T47D (cell line): ENCODE results near the gene CORO2A.
"Not testable (repeated sequence)": the region's sequence is repeated elsewhere in the genome, so short reads cannot be mapped to it uniquely, and the experiment has no call there.

Experiments
- DNase-seq, 2 experiments: peaks; one replicate each; pipeline versions ENCODE4 v3.0.0 to v3.0.0-alpha.2; 2011 to 2012; ENCODE audit warnings: low read depth in 1 of 2, low spot score in 1 of 2
- JUND ChIP-seq: IDR thresholded peaks from 2 replicates; pipeline ENCODE4 v1.6.1; 2012; ENCODE audit warnings: low read depth
- in situ Hi-C: cut with HindIII; loops from 2 replicates; pipeline ENCODE4 v1.10.0; 2016; ENCODE audit warnings: low sequenced_read_pairs, low pct_unique_long_range_greater_than_20kb

CORO2A gene

DNA sequence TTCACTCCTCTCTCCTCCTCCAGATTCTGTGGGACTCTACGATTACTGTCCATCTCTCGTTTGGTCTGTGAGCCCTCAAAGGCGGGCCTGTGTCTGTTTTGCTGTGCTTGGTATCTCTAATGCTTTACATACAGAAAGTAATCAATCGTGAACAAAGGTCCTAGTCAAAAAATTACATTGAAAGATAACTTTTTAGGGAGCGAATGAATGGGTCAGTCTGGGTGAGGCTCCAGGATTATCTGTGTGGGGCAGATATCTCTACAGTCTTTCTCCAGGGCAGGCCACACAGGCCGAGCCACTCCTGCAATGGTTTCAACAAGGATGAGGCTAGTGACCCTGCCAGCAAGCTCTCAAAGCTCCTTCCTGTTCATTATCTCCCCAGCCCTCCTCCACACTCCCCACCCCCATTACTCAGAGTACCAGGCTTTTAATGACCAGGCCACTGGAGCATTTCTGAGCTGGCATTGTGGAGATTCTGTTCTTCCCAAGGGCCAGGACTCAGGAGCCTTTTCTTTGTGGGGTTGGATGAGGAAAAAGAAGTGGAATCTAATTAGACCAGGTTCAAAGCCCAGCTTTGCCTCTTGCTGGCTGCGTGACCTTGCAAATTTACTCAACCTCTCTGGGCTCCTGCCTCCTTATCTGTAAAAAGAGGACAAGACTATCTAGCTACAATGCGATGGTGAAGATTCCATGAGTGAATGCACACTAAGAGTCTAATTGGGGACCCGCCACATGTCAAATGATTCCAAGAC, 10.2 kb downstream of the CORO2A start:
- DNase-seq, result no peak
- TF ChIP-seq JUND, result no peak
- in situ Hi-C loops, result no loop called here

DNA sequence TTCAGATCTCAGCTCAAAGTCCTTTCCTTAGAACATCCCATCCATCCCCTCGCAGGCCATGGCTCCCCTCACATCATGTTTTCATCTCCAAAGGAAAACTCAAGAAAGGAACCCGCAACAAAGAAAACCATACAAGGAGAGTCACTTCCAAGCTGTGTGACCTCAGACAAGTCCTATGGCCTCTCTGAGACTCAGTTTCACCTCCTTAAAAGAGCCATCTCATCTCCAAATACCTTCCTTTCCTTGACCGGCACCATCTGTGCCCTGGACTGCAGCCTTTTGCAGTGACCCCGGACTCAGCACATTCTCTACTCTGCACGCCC, 10.7 kb downstream of the CORO2A start:
- no peak for TF ChIP-seq JUND
- no peak for DNase-seq
- in situ Hi-C loops, result no loop called here

DNA sequence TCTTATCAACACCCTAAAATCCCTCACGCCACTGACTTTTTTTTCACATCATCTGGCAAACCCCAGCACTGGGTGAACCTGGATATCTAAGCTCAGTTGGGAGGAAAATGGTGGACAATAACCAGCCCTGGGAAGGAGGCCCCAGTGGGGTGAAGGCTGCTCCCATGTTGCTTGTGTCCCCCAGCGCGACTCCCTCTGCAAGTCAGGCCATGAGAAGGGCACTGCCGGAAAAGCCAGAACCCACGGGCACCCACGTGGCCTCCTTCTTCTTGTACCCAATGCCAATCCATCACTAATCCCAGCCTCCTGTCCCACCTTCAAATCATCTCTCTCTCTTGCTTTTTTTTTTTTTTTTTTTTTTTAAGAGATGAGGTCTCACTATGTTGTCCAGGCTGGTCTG, 11.4 kb downstream of the CORO2A start:
- no peak for TF ChIP-seq JUND
- in situ Hi-C loops, result no loop called here
- no peak for DNase-seq

DNA sequence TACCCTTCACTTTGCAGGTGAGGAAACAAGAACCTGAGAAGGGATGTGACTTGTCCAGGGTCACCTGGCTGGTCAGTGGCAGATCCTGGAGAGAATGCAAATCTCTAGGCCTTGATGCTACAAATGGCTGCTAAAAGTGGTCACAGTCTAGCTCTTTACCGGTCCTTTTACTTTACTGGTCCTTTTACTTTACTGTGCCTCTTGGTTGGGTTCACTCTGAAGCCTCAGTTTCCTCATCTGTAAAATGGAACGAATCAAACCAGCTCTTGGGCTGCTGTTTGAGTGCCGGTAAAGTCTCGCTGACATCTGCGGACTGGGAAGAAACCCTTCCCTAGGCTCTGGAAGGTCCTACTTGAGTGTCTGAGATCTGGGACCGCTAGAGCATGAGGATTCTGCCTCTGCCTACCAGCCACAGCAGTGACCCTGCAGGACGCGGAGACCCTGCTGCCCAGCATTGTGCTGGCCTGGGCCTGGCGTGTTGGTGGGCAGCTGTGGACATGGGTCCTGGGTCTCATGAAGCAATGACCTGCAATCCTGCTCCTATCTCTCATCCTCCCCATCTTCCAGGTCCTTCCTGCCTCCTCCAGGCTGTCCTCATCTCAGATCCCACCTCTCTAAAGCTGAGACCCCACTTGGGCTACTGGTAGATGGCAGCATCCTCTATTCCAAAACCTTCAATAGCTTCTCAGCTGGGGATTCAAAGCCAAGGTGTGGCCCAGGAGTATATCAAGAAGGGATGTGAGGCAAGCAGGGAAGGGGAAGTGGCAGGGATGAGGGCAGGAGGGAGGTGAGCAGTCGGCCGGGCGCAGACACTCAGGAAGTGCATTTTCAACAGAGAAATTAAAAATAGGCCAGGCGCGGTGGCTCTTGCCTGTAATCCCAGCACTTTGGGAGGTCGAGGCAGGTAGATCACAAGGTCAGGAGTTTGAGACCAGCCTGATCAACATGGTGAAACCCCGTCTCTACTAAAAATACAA, 13.3 kb downstream of the CORO2A start:
- in situ Hi-C loops, result no loop called here
- no peak for TF ChIP-seq JUND
- no peak for DNase-seq

DNA sequence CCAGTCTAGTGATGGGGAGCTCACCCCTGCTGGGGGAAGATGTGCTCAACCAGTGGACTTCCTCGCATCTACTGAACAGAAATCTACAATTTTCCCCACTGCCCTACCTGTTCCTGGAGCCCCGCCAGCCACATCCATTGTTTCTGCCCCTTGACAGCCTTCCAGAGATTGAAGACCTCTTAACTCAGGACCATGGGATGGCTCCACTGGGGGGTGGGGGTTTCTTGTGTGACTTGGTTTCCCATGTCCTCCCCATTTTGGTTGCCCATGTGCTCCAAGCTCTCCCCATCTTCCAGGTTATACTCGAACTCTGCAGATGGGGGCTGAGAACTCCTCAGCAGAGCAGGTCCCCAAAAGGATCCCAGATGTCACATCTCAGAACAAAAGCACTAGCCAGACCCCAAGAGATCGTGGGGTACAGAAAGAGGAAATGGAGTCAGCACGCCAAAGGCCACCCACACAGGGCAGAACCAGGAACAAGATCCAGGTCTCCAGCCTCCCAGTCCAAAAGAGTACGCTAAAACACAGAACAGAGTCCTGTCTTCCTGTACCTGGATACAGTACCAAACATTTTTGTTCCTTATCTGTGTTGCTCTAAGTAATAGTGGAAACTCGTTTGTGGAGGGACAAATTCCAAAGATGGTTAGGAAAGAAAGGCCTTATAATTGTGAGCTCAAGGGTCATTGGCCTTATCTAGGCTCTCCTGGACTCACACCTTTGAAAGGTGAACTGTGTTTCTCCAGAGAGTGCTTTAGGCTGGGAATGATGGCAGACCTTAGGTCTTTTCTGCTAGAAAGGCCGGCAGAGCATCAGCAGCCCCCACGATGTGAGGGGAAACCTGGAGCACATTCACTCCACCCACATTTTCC, 15.8 kb downstream of the CORO2A start:
- in situ Hi-C loops, result no loop called here
- no peak for DNase-seq
- no peak for TF ChIP-seq JUND

DNA sequence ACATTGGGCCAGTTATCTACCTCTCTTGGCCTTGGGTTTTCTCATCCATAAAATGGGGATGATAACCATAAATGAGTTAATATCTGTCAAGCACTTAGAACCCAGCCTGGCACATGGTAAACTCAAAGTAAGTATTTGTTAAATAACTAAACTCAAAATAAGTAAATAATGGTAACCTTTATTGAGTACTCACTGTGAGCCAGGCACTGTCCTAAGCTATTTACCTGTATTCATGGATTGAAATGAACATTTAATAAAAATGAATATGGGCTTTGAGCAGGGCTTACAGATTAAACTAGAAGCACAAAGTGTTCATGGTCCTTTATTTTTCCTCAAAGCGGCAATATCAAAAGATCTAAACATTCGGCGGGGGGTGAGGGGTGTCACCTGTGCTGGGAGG, 16.7 kb downstream of the CORO2A start:
- no peak for TF ChIP-seq JUND
- in situ Hi-C loops, result no loop called here
- no peak for DNase-seq

DNA sequence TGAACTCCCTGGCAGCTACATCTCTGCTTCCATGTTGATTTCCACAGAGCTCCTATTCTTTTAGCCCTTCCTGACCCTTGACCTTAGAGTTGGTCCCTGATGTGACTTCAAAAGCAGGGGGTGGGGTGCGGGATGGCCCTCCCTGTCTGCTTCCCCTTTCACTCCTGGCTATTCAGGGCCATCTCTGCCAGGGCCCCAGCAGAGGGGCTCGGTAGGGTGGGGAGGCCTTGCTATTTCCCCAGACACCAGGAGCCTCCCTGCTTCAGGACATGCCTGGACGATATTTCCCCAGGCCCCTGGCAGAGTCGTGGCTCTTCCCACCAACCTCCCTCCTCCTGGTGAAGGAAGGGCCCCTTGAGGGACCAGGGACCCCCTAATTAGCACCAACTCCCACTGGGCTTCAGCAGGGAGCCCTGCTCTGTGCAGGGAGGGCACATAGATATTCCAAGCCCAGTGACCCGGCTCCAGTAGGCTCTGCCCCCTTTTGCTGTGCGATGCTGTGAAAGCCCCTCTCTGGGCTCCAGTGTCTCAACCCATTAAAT, 17.3 kb downstream of the CORO2A start:
- DNase-seq, result no peak
- TF ChIP-seq JUND, result no peak
- in situ Hi-C loops, result no loop called here

DNA sequence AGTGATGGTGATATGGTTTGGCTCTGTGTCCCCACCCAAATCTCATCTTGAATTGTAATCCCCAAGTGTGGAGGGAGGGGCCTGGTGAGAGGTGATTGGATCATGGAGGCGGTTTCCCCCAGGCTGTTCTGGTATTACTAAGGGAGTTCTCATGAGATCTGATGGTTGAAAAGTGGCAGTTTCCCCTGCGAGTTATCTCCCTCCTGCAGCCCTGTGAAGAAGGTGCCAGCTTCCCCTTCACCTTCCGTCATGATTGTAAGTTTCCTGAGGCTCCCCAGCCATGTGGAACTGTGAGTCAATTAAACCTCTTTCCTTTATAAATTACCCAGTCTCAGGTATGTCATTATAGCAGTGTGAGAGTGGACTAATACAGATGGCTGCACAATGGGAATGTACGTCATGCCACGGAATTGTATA, 17.9 kb downstream of the CORO2A start:
- DNase-seq, in situ Hi-C loops: not testable (repeated sequence)

DNA sequence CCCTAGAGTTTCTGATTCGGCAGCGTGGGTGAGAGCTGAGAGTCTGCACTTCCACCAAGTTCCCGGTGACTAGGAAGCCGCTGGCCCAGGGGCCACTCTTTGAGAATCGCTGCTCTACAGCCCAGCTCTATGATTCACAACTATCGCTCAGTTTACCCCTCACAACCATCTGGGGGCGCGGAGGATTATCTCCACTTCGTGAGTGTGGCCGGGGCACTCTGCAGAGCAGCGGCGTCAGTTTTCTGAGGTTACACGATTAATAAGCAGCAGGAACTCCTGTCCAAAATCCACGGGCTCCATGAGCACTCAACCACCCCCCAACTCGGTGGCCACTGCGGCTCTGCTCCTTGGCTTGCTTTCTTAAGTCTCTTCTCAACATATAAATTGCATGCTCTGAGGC, 19.3 kb downstream of the CORO2A start:
- in situ Hi-C loops, result no loop called here
- TF ChIP-seq JUND, result no peak
- DNase-seq, result no peak

DNA sequence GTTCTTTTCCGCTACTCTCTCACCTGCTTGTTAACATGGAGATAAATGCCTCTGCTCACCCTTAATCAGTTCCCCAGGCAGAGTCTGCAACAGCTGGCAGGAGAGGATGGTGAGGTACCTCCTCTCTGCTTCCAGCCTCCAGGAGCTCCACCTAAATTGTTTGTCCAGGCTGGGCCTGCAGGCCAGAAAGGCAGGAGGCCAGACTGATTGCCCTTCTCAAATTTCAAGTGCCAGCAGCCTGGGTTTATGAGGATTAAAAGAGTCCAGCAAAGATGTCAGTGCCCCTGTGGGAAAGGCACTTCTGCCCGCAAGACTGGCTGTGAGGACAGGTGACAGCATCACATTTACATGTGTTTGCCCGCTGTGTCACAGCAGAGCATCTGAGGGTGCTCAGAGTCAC, 19.8 kb downstream of the CORO2A start:
- in situ Hi-C loops, result no loop called here
- TF ChIP-seq JUND, result no peak
- DNase-seq, result peak; percentile 38 to 82

DNA sequence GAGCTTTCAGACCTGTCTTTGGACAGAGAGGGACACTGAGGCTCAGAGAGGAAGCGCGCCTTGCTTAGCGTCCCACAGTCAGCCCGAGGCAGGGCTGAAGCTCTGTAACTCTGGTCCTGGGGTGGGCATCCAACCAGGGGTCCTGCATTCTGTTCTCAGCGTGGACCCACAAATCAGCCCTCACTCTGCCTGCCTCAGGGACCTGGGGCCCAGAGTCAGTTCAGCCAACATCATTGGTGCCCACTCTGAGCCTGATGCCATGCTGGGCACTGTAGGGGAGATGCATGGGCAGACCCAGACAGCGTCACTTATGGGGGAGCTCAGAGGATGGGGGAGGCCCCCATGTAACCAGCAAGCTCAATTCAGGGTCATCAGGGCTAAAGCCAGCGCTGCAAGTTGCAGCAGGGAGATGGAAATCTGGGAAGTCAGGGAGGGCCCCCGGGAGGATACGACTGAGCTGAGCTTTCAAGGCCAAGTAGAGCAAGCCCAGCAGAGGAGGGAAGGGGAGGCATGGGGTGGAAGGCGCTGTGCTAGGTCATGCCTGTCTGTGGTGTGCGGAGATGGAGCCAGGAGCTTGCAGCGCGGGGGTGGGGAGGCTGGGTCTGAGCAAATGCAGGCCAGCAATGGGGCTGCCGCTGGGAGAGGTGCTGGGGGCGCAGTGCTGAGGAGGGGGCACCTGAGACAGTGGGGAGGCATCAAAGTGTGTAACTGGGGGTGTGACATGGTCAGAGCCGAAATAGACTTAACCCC, 21.1 kb downstream of the CORO2A start:
- in situ Hi-C loops, result no loop called here
- TF ChIP-seq JUND, result no peak
- no peak for DNase-seq

DNA sequence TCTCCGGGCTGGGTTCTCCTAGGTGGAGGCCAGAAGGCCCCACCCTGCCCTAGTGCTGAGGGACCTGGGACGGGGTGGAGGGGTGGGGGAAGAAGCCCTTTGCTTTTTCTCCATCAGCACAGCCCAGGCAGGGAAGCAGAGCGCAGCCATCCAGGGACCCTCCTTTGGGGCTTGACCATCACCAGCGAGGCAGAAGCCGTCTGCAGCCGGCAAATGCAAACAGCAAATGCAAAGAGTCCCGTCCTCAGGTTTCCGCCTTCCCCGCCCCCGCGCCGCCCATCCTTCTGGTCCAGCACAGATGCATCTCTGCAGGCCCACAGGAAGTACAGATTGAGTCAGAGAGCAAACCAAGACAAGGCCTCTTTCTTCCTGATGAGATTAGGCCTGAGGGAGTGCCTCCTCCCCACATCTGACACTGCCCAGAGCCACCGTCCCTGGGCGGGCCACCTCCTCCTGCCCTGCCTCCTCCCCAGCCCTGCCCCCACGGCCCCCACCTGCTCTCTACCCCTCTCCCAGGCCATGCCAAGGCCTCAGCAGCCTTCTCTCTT, 23.4 kb downstream of the CORO2A start:
- in situ Hi-C loops, result no loop called here
- DNase-seq, result no peak
- no peak for TF ChIP-seq JUND
